K562 (cell line): ENCODE data around the gene EPOP. TPM values are rescaled to one million over a fixed set of nuclear protein-coding genes. Genes with fewer than 3 reads are reported as not detected.

ENCODE experiments used
- CHD1 ChIP-seq: fragments of 200-600 bp; sonication (generic); IDR thresholded peaks from one replicate; pipeline ENCODE4 v1.6.1; 2012; ENCODE audit warnings: mild to moderate bottlenecking, moderate library complexity, low read length, inconsistent platforms
- ELF1 ChIP-seq: fragments of 200-800 bp; sonication (Bioruptor generic); IDR thresholded peaks from 2 replicates; pipeline ENCODE4 v1.6.1; 2016; ENCODE audit warnings: missing genetic modification characterization, missing compliant biosample characterization
- FOSL1 ChIP-seq: fragments of 200-800 bp; sonication (Bioruptor generic); conservative IDR thresholded peaks from 2 replicates; pipeline ENCODE4 v1.6.1; 2016; ENCODE audit warnings: missing genetic modification characterization, missing compliant biosample characterization
- HMG20A ChIP-seq: fragments of 450-650 bp; formaldehyde crosslinking; conservative IDR thresholded peaks from 2 replicates; pipeline ENCODE4 v1.4.0; 2020; ENCODE audit warnings: mild to moderate bottlenecking, mixed read lengths
- HMGN3 ChIP-seq: IDR thresholded peaks from 2 replicates; pipeline ENCODE4 v1.6.1; 2011; ENCODE audit warnings: borderline replicate concordance, low read depth, mild to moderate bottlenecking, mixed read lengths, low read length; ENCODE audit not compliant: insufficient read length; ENCODE audit errors: extremely low read depth
- ILK ChIP-seq: fragments of 450-650 bp; IDR thresholded peaks from 2 replicates; pipeline ENCODE4 v1.6.1; 2016; ENCODE audit warnings: missing genetic modification characterization, low read depth, mild to moderate bottlenecking, missing compliant biosample characterization, moderate library complexity, borderline replicate concordance
- U2AF2 ChIP-seq: fragments of 200-400 bp; formaldehyde crosslinking; optimal IDR thresholded peaks from 2 replicates; pipeline ENCODE3; 2017; ENCODE audit warnings: low read depth, mild to moderate bottlenecking, low read length
- ZNF354B ChIP-seq: fragments of 250-450 bp; sonication (Bioruptor Pico); IDR thresholded peaks from 2 replicates; pipeline ENCODE4 v1.4.0; 2020
- polyA plus RNA-seq, 8 experiments: library from polyadenylated mRNA; depleted of rRNA in 4 of 8; stranded (reverse) in 5 of 8; unstranded in 3 of 8; fragments of >200 nt; fragmentation: Nextera tagmentation in 2 of 8; fragmentation: Illumina TruSeq in 1 of 8; extraction: Ambion mirVana in 2 of 8; extraction: Trizol in 1 of 8; gene quantifications; 2 replicates each; pipeline versions ENCODE4 v1.2.1 to v1.2.3, GENCODE V29; 2011 to 2014; ENCODE audit warnings: inconsistent platforms in 1 of 8, missing spikeins in 1 of 8
- total RNA-seq, 7 experiments: library from RNA; depleted of rRNA in 6 of 7; stranded (reverse); fragments of >200 nt in 6 of 7; fragmentation: Illumina TruSeq in 2 of 7; extraction: Trizol in 2 of 7; gene quantifications; 2 replicates each; pipeline versions ENCODE4 v1.2.1 to v1.2.3, GENCODE V29; 2011 to 2021; ENCODE audit warnings: low replicate concordance in 1 of 7
- TF ChIP-seq, protein P1 (sequence below), 2 experiments: fragments of 450-650 bp; IDR thresholded peaks; 2 replicates each; pipeline ENCODE4 v1.6.1; 2016
- TF ChIP-seq, protein P2 (sequence below): fragments of 450-650 bp; IDR thresholded peaks from 2 replicates; pipeline ENCODE4 v1.6.1; 2018; ENCODE audit not compliant: partially characterized antibody
- TF ChIP-seq, protein P3 (sequence below), 3 experiments: fragments of 200-800 bp in 1 of 3; sonication (Bioruptor generic) in 1 of 3; sonication (generic) in 1 of 3; formaldehyde crosslinking in 1 of 3; IDR thresholded peaks; 2 replicates each; pipeline versions ENCODE4 v1.6.1 to v1.8.0; 2016 to 2022; ENCODE audit warnings: mild to moderate bottlenecking in 2 of 3, missing compliant biosample characterization in 2 of 3, missing genetic modification characterization in 2 of 3, missing genetic modification reagents in 1 of 3

EPOP gene
- total and polyA plus RNA-seq, 9 of the 15 experiments (the other 6 are each of a cell fraction or from before 2014, with no cell fraction given) = 0.41 to 10.6 (median 4.6) TPM

DNA sequence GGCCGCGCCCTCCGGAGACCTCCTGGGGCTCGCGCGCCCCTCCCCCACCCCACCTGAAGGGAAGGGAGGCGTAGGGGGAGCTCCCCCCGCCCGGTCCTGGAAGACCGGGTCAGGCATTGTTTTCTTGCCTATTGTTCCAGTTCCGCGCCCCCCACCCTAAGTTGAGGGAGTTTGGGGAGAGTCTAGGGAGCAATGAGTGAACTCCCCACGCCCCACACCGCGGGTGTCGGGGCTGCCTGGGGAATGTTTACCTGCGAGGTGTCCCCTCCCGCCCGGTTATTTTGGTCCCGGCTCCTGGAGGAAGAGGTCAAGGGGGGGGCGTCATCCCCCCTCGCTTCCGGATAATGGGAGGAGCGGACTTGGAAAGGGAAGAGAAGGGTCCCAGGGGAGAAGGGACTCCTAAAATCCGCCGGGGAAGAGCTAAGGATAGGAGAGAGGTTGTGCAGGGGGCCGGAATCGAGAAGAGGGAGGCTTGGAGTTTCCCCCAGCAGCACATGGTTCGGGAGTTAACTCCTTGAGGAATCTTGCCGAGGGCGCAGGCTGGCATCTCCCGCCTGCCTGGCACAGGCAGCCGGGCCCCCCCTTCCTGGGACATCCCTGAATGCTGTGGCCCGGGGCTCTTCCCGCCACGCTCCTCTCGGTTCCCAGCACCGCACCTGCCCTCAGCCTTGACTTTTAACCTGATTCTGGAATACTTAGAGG lies 31.2 kb upstream of the EPOP start (continued):
- TF ChIP-seq, protein P1, sequence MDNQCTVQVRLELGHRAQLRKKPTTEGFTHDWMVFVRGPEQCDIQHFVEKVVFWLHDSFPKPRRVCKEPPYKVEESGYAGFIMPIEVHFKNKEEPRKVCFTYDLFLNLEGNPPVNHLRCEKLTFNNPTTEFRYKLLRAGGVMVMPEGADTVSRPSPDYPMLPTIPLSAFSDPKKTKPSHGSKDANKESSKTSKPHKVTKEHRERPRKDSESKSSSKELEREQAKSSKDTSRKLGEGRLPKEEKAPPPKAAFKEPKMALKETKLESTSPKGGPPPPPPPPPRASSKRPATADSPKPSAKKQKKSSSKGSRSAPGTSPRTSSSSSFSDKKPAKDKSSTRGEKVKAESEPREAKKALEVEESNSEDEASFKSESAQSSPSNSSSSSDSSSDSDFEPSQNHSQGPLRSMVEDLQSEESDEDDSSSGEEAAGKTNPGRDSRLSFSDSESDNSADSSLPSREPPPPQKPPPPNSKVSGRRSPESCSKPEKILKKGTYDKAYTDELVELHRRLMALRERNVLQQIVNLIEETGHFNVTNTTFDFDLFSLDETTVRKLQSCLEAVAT (IDR thresholded peaks at IDR 0.05) = no peak
- TF ChIP-seq FOSL1 (no peak), ILK (tag) (no peak), HMGN3 (peak; percentile 26), ELF1 (tag) (0 out of 2 replicates have a peak, but pooled peaks have one; percentile 27), CHD1 (no peak), HMG20A (CRISPR knock-in tag) (no peak), ZNF354B (CRISPR knock-in tag) (no peak), U2AF2 (no peak)
- TF ChIP-seq, protein P2, sequence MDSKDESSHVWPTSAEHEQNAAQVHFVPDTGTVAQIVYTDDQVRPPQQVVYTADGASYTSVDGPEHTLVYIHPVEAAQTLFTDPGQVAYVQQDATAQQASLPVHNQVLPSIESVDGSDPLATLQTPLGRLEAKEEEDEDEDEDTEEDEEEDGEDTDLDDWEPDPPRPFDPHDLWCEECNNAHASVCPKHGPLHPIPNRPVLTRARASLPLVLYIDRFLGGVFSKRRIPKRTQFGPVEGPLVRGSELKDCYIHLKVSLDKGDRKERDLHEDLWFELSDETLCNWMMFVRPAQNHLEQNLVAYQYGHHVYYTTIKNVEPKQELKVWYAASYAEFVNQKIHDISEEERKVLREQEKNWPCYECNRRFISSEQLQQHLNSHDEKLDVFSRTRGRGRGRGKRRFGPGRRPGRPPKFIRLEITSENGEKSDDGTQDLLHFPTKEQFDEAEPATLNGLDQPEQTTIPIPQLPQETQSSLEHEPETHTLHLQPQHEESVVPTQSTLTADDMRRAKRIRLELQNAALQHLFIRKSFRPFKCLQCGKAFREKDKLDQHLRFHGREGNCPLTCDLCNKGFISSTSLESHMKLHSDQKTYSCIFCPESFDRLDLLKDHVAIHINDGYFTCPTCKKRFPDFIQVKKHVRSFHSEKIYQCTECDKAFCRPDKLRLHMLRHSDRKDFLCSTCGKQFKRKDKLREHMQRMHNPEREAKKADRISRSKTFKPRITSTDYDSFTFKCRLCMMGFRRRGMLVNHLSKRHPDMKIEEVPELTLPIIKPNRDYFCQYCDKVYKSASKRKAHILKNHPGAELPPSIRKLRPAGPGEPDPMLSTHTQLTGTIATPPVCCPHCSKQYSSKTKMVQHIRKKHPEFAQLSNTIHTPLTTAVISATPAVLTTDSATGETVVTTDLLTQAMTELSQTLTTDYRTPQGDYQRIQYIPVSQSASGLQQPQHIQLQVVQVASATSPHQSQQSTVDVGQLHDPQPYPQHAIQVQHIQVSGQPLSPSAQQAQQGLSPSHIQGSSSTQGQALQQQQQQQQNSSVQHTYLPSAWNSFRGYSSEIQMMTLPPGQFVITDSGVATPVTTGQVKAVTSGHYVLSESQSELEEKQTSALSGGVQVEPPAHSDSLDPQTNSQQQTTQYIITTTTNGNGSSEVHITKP = peak; percentile 86
- TF ChIP-seq, protein P3, sequence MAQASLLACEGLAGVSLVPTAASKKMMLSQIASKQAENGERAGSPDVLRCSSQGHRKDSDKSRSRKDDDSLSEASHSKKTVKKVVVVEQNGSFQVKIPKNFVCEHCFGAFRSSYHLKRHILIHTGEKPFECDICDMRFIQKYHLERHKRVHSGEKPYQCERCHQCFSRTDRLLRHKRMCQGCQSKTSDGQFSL (CRISPR knock-in tag; IDR thresholded peaks at IDR 0.05) = 0 out of 2 replicates have a peak, but pooled peaks have one; percentile 31
- TF ChIP-seq, protein P3 (tag; IDR thresholded peaks at IDR 0.05) = 0 out of 4 replicates have a peak, but pooled peaks of 1 of the 2 experiments have one; percentile 6
